HL-60 (cell line): ENCODE data around the gene MPP2.

Experiments
- DNase-seq, 2 experiments: peaks; one replicate each; pipeline ENCODE4 v3.0.0-alpha.2; 2010 to 2020; ENCODE audit warnings: low read depth in 1 of 2, low spot score in 1 of 2
- H3K27ac ChIP-seq: fragments of 250-450 bp; sonication (Bioruptor Pico); replicated peaks from 2 replicates; pipeline ENCODE4 v1.5.1; 2020; ENCODE audit warnings: mild to moderate bottlenecking, moderate library complexity
- H3K27me3 ChIP-seq: fragments of 250-450 bp; sonication (Bioruptor Pico); 2 replicates; pipeline ENCODE4 v1.5.1; 2021; ENCODE audit warnings: mild to moderate bottlenecking, moderate library complexity; ENCODE audit not compliant: insufficient read depth, poor library complexity, severe bottlenecking
- H3K4me3 ChIP-seq: replicated peaks from 2 replicates; pipeline ENCODE4 v1.5.1; 2011; ENCODE audit warnings: mild to moderate bottlenecking, control low read depth, low read length; ENCODE audit not compliant: insufficient read depth
- CTCF ChIP-seq: IDR thresholded peaks from one replicate; pipeline ENCODE4 v1.5.1; 2011; ENCODE audit warnings: low read length, control low read depth, inconsistent platforms; ENCODE audit not compliant: insufficient read depth
- GABPA ChIP-seq: IDR thresholded peaks from 2 replicates; pipeline ENCODE4 v1.6.1; 2012; ENCODE audit warnings: low read depth
- POLR2AphosphoS5 ChIP-seq: IDR thresholded peaks from 2 replicates; pipeline ENCODE4 v1.6.1; 2012; ENCODE audit warnings: low read depth
- REST ChIP-seq: IDR thresholded peaks from 2 replicates; pipeline ENCODE4 v1.6.1; 2012; ENCODE audit warnings: low read depth; ENCODE audit not compliant: insufficient replicate concordance
- SPI1 ChIP-seq: IDR thresholded peaks from 2 replicates; pipeline ENCODE4 v1.6.1; 2012; ENCODE audit warnings: low read depth, mild to moderate bottlenecking, borderline replicate concordance

Gene MPP2

GRCh38 chr17:43882761-43883415, 24.4 kb downstream of the MPP2 start:
- H3K27me3 ChIP-seq: no peaks in the 10 kb centered on the region
- H3K4me3 ChIP-seq: no peak overlapping the region
- no peak for DNase-seq
- TF ChIP-seq POLR2AphosphoS5: no peak
- no peak for TF ChIP-seq SPI1
- TF ChIP-seq REST: no peak
- TF ChIP-seq CTCF: no peak
- no peak overlapping the region for H3K27ac ChIP-seq

GRCh38 chr17:43881758-43882505, 25.4 kb downstream of the MPP2 start:
- TF ChIP-seq CTCF: no peak
- TF ChIP-seq REST: no peak
- TF ChIP-seq GABPA: no peak
- no peak for TF ChIP-seq SPI1
- TF ChIP-seq POLR2AphosphoS5: no peak
- H3K4me3 ChIP-seq: no peak overlapping the region
- DNase-seq: no peak
- no peaks in the 10 kb centered on the region for H3K27me3 ChIP-seq
- H3K27ac ChIP-seq: no peak overlapping the region

- Histone ChIP-seq H3K4me3 (no peak overlapping the region), H3K27me3 (no peaks in the 10 kb centered on the region), H3K27ac (no peak overlapping the region)
- TF ChIP-seq SPI1 (no peak), GABPA (no peak), POLR2AphosphoS5 (no peak), REST (no peak), CTCF (no peak)
- DNase-seq: no peak
Observed at GRCh38 chr17:43881181-43881580, 26.2 kb downstream of the MPP2 start.
